Activated CD8-positive, alpha-beta memory T cell treated with anti-CD3 and anti-CD28 coated beads for 36 hours (primary cell): ENCODE measurements around the gene CKB. TPM values are rescaled to one million over a fixed set of nuclear protein-coding genes. Genes with fewer than 3 reads are reported as not detected.
"Not testable (repeated sequence)": the region's sequence is repeated elsewhere in the genome, so short reads cannot be mapped to it uniquely, and the experiment has no call there.

Source experiments
- CTCF ChIA-PET: fragments of 350-600 bp; sonication (Branson Sonifier 250); formaldehyde crosslinking; loops from one replicate; lab custom pipeline; 2021; ENCODE audit warnings: antibody characterized with exemption; lab: Charles Lee
- POLR2A ChIA-PET: fragments of 350-600 bp; sonication (Branson Sonifier 250); formaldehyde crosslinking; loops from one replicate; lab custom pipeline; 2021; ENCODE audit warnings: antibody characterized with exemption; lab: Charles Lee
- total RNA-seq, 2 experiments: library from RNA; stranded (reverse); gene quantifications; one replicate each; pipeline ENCODE4 v1.2.3, GENCODE V29; 2021

CKB gene
- total RNA-seq, 2 experiments from 2014 or later = 1.7 to 3.0 TPM

- POLR2A ChIA-PET = no interaction called here
These were observed 1.1 kb downstream of the CKB start for GRCh38 chr14:103521438-103521950.

GRCh38 chr14:103520657-103521437, 1.8 kb downstream of the CKB start:
- POLR2A ChIA-PET = interaction anchor here (0.6 to 1.0 kb wide), 2 partner anchors 9 to 36 kb away, joined by 3 to 10 read pairs; no protein-coding TSS in a partner anchor
- CTCF ChIA-PET = interaction anchor here (1.2 to 3.7 kb wide), 5 partner anchors 10 to 41 kb away, joined by 3 to 38 read pairs (median 7); partner anchors contain the start of genes BAG5 and TRMT61A

More at GRCh38 chr14:103521438-103521950, 1.1 kb downstream of the CKB start:
- CTCF ChIA-PET = interaction anchor here (1.2 to 3.7 kb wide), 6 partner anchors 9 to 40 kb away, joined by 3 to 38 read pairs (median 6); partner anchors contain the start of genes BAG5 and TRMT61A

GRCh38 chr14:103520269-103520656, 2.4 kb downstream of the CKB start:
- CTCF ChIA-PET = interaction anchor here (1.4 to 3.7 kb wide), 5 partner anchors 10 to 42 kb away, joined by 3 to 38 read pairs (median 7); partner anchors contain the start of genes BAG5 and TRMT61A
- POLR2A ChIA-PET = interaction anchor here (1.0 kb wide), 1 partner anchor 9 kb away, joined by 3 read pairs; no protein-coding TSS in a partner anchor

GRCh38 chr14:103519837-103520212, 2.8 kb downstream of the CKB start:
- POLR2A ChIA-PET = no interaction called here
- CTCF ChIA-PET = interaction anchor here (2.1 to 4.5 kb wide), 3 partner anchors 10 to 27 kb away, joined by 7 to 38 read pairs (median 31); partner anchors contain the start of gene TRMT61A

- ChIA-PET POLR2A (no interaction called here), CTCF (interaction anchor here (0.6 to 4.5 kb wide), 15 partner anchors 9 to 115 kb away, joined by 3 to 38 read pairs (median 4); partner anchors contain the start of genes BAG5, COA8 and TRMT61A)
These were observed 3.4 kb downstream of the CKB start for GRCh38 chr14:103519043-103519836.

GRCh38 chr14:103518422-103519042, 4.1 kb downstream of the CKB start:
- ChIA-PET POLR2A (no interaction called here), CTCF (interaction anchor here (0.6 to 4.5 kb wide), 16 partner anchors 8 to 115 kb away, joined by 3 to 38 read pairs (median 4); partner anchors contain the start of genes BAG5, COA8 and TRMT61A)

- ChIA-PET POLR2A (no interaction called here), CTCF (interaction anchor here (0.9 to 4.5 kb wide), 11 partner anchors 8 to 44 kb away, joined by 3 to 38 read pairs (median 5); partner anchors contain the start of genes BAG5, COA8 and TRMT61A)
These were observed 4.8 kb downstream of the CKB start for GRCh38 chr14:103517721-103518421.

GRCh38 chr14:103517174-103517566, 5.5 kb downstream of the CKB start:
- ChIA-PET CTCF (interaction anchor here (1.9 to 4.5 kb wide), 2 partner anchors 18 to 30 kb away, joined by 5 to 31 read pairs; no protein-coding TSS in a partner anchor), POLR2A (no interaction called here)

- POLR2A ChIA-PET = no interaction called here
These were observed 6.0 kb downstream of the CKB start for GRCh38 chr14:103516426-103517173.

GRCh38 chr14:103514596-103515421, 7.8 kb downstream of the CKB start:
- CTCF ChIA-PET = interaction anchor here (1.3 kb wide), 1 partner anchor 32 kb away, joined by 4 read pairs; no protein-coding TSS in a partner anchor
- POLR2A ChIA-PET = no interaction called here

More at GRCh38 chr14:103516426-103517173, 6.0 kb downstream of the CKB start:
- CTCF ChIA-PET = interaction anchor here (1.9 to 4.5 kb wide), 2 partner anchors 17 to 30 kb away, joined by 5 to 31 read pairs; no protein-coding TSS in a partner anchor

GRCh38 chr14:103512701-103513611, 9.7 kb downstream of the CKB start:
- ChIA-PET POLR2A (no interaction called here), CTCF (no interaction called here)

GRCh38 chr14:103512180-103512579, 10.4 kb downstream of the CKB start:
- CTCF ChIA-PET, POLR2A ChIA-PET: not testable (repeated sequence)

- POLR2A ChIA-PET = no interaction called here
- CTCF ChIA-PET = interaction anchor here (1.7 to 2.1 kb wide), 3 partner anchors 8 to 36 kb away, joined by 5 to 8 read pairs (median 7); no protein-coding TSS in a partner anchor
These were observed 11.6 kb downstream of the CKB start for GRCh38 chr14:103510724-103511693.
